ENCODE results near the gene TNNT1. TPM values are rescaled to one million over a fixed set of nuclear protein-coding genes. Genes with fewer than 3 reads are reported as not detected.
A peak's percentile ranks its signal among the peaks of the same experiment; 100 is the strongest.

Gene TNNT1
- polyA plus RNA-seq, 1 of the 3 experiments (the other 2 are of a cell fraction): 39.5 TPM

GRCh38 chr19:55086730-55087541 lies 62.1 kb downstream of the TNNT1 start:
- no peak overlapping the region; the same call in 1 of the 2 replicates for H2AFZ ChIP-seq (ENCODE audit: low read depth)
- peak overlapping the region in 1 of 2 experiments; percentile 40; a peak in 2 of 4 replicates for H3K4me3 ChIP-seq (ENCODE audit: low read depth in 2 of 2, low read length in 1 of 2)
- 26% methylated on average over 35 of the region's 74 CpGs for WGBS (ENCODE audit: low lambda C conversion rate)
- peak overlapping the region; percentile 78 for H3K4me2 ChIP-seq
- peak; percentile 99 for DNase-seq
- H3K9ac ChIP-seq: no peak overlapping the region
- no peaks in the 10 kb centered on the region for H3K9me3 ChIP-seq
- no peaks in the 10 kb centered on the region for H3K9me2 ChIP-seq
- CTCF ChIA-PET: interaction anchor here (0.7 to 4.0 kb wide), 6 partner anchors 46 to 282 kb away, joined by 3 to 37 read pairs (median 7); no protein-coding TSS in a partner anchor
- peaks cover 17% of the 10 kb centered on the region for H4K20me1 ChIP-seq (ENCODE audit: insufficient read depth)
- peaks cover 21% of the 10 kb centered on the region for H3F3A ChIP-seq (replicated peaks; ENCODE audit: insufficient read depth)
- peaks cover 6 to 23% of the 10 kb centered on the region in 2 experiments; a peak in 2 of 4 replicates for H3K4me1 ChIP-seq (ENCODE audit: control insufficient read depth in 1 of 2, insufficient read depth in 2 of 2, low read depth in 1 of 2, low read length in 1 of 2)
- H3K36me3 ChIP-seq (replicated peaks in 1 of 2; ENCODE audit: control insufficient read depth in 1 of 2, insufficient read depth in 2 of 2, low read length in 1 of 2): peaks cover 0 to 11% of the 10 kb centered on the region in 2 experiments
- H3K27me3 ChIP-seq (ENCODE audit: insufficient read depth): no peaks in the 10 kb centered on the region
- POLR2A ChIA-PET: no interaction called here
- H3K79me2 ChIP-seq (ENCODE audit: insufficient read depth): no peaks in the 10 kb centered on the region
- H3K27ac ChIP-seq (ENCODE audit: low read depth in 2 of 2, low read length in 1 of 2): no peak overlapping the region
- TF ChIP-seq GABPA (IDR thresholded peaks at IDR 0.05; ENCODE audit: low read depth) (no peak), MXI1 (IDR thresholded peaks at IDR 0.05; ENCODE audit: low read depth, low read length) (peak; percentile 70), NFIC (IDR thresholded peaks at IDR 0.05; ENCODE audit: borderline replicate concordance) (no peak; the same call in 1 of the 2 replicates), TAF1 (IDR thresholded peaks at IDR 0.05; ENCODE audit: borderline replicate concordance, low read depth, low read length) (no peak), TEAD4 (IDR thresholded peaks at IDR 0.05; ENCODE audit: borderline replicate concordance, insufficient read depth) (no peak), USF1 (IDR thresholded peaks at IDR 0.05; ENCODE audit: borderline replicate concordance, low read depth) (no peak), MEF2A (IDR thresholded peaks at IDR 0.05; ENCODE audit: borderline replicate concordance, low read depth) (no peak), RCOR1 (IDR thresholded peaks at IDR 0.05; ENCODE audit: low read length) (no peak), MAX (IDR thresholded peaks at IDR 0.05; ENCODE audit: low read depth) (no peak), FOSL2 (IDR thresholded peaks at IDR 0.05; ENCODE audit: borderline replicate concordance, low read depth) (no peak), ZBTB33 (IDR thresholded peaks at IDR 0.05; ENCODE audit: borderline replicate concordance, low read depth) (no peak), RFX5 (IDR thresholded peaks at IDR 0.05; ENCODE audit: low read length) (peak; percentile 59), REST (IDR thresholded peaks at IDR 0.05; ENCODE audit: low read depth, low read length) (no peak), ELF1 (IDR thresholded peaks at IDR 0.05) (no peak), RAD21 (IDR thresholded peaks at IDR 0.05; ENCODE audit: low read length) (no peak), POLR2AphosphoS5 (IDR thresholded peaks at IDR 0.05; ENCODE audit: low read depth, low read length) (peak; percentile 51), PBX3 (IDR thresholded peaks at IDR 0.05) (no peak; the same call in 1 of the 2 replicates), TCF12 (IDR thresholded peaks at IDR 0.05) (no peak), CHD2 (IDR thresholded peaks at IDR 0.05; ENCODE audit: low read length, partially characterized antibody) (no peak), EP300 (IDR thresholded peaks at IDR 0.05; ENCODE audit: borderline replicate concordance in 1 of 2, low read depth in 1 of 2, low read length in 1 of 2) (no peak), NRF1 (IDR thresholded peaks at IDR 0.05; ENCODE audit: low read depth, low read length) (no peak), FOXM1 (IDR thresholded peaks at IDR 0.05; ENCODE audit: low read depth) (no peak), YY1 (IDR thresholded peaks at IDR 0.05; ENCODE audit: low read depth) (no peak), RXRA (IDR thresholded peaks at IDR 0.05; ENCODE audit: borderline replicate concordance, low read depth) (no peak), USF2 (IDR thresholded peaks at IDR 0.05; ENCODE audit: borderline replicate concordance, low read depth, low read length) (no peak), JUND (IDR thresholded peaks at IDR 0.05) (no peak)
